GM19452 (cell line): ENCODE results near the gene ERBB2.

Experiments used
- ATAC-seq: cut with Tn5 transposase; IDR thresholded peaks from one replicate; pipeline ENCODE4 v1.9.1; 2021; ENCODE audit not compliant: unreplicated experiment

Gene ERBB2

GRCh38 chr17:39699818-39700147 lies at the start of gene ERBB2:
TSS of gene ERBB2 (plus strand) at chr17:39700064. CDS start at chr17:39700239, 175 bp downstream.
- no peak for ATAC-seq

GRCh38 chr17:39650121-39650579 lies 49.7 kb upstream of the ERBB2 start:
- no peak for ATAC-seq

DNA sequence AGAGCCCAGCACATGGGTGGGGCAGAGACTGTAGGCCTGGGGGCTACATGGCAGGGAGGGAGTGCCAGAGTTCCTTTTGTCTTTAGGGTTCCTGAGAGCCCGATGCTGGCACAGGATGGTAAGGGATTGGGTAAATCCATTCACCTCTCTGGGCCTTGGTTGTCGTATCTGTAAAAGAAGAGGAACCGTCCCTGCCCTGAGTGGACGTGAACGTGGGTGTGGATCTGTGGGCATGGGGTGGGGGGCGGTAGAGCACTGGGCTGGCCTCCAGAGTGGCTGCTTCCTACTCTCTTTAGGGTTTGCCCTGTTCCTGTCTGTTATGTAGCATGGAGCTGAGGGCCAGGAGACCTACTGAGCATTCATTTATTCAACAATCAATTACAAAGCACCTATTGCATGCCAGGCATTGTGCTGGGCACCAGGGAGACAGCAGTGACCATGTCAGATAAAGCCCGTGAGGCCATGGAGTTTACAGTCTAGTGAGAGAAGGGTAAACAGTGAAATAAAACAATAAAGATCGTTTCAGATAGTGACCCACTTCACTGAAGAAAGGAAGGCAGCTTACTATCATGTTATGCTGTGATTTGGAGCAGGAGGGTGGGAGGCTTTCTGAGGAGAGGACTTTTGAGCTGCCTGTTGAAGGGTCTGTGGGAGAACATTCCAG lies 47.8 kb upstream of the ERBB2 start:
- no peak for ATAC-seq

- no peak for ATAC-seq
Observed at GRCh38 chr17:39652587-39653315, 47.1 kb upstream of the ERBB2 start.

- no peak for ATAC-seq
Observed at GRCh38 chr17:39653316-39653661, 46.6 kb upstream of the ERBB2 start.

DNA sequence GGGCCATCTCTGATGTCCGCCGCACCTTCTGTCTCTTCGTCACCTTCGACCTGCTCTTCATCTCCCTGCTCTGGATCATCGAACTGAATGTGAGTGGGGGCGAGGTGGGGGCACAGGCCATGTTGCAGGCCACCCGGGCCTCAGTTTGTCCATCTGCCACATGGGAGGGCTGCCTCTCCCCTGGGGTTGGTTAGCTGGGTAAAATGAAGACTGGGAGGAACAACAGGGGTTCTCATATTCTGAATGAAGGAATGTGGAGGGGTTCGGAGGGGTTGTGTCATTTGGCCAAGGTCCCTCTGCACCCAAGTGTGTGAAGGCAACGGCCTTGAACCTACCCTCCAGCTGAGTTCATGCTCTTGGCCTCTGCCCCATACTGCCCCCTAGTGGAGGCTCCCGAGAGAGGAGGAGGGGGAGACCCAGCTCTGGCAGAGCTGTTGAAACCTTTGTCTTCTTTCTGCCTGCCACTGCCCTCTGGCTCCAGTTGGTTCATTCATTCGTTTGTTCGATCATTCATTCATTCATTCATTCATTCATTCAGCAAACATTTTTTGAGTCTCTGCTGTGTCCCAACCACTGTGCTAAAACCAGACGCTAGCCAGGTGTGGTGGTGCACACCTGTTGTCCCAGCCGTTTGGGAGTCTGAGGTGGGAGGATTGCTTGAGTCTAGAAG lies 46.1 kb upstream of the ERBB2 start:
- no peak for ATAC-seq

GRCh38 chr17:39655105-39655504 lies 44.8 kb upstream of the ERBB2 start:
- ATAC-seq = no peak

- no peak for ATAC-seq
Observed at GRCh38 chr17:39658346-39658745, 41.5 kb upstream of the ERBB2 start.

GRCh38 chr17:39658760-39659159 lies 41.1 kb upstream of the ERBB2 start:
- no peak for ATAC-seq

DNA sequence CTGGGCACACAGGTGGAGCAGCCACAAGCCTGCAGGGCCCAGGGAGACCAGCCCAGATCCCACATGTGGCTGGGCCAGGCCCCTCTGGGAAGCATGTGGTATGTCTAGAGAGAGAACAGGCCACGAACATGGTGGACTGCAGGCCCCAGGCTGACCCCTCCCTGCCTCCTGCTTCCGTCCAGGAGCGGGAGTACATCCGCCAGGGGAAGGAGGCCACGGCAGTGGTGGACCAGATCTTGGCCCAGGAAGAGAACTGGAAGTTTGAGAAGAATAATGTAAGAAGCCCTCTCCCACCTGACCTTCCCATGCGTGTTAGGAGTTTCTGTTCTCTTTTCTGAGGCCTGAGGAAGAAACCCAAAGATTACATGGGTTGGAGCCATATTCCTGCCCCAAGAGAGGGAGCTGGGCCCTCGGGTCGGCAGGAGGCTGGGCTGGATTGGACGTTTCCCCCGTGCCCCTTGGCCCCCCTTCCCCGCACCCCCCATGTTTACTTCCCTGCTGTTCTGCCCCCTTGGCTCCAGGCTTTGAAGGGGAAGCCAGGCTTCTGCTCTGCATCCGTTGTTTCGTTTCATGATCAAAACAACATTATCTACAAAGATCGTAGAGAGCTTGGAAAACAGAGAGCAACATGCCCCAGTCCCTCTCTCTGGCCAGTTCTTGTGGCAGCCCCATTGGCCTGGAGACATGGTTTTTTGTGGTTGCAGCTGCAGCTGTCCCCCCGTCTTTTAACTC lies 40.4 kb upstream of the ERBB2 start:
- ATAC-seq = no peak

DNA sequence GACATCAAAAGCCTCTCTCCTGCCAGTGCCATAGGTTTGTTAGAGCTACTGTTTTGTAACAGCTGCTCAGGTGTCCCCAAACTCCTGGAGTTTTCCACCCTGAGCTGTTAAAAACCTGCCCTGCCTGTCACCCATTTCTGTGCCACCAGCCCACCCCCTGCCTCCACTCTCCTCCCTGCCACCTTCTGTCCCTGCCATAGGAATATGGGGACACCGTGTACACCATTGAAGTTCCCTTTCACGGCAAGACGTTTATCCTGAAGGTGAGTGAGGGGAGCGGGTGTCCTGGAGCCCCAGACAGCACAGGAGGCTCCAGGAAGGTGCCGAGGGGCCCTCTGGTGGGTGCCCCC lies 39.9 kb upstream of the ERBB2 start:
- no peak for ATAC-seq

- no peak for ATAC-seq
Observed at GRCh38 chr17:39660397-39661385, 39.2 kb upstream of the ERBB2 start.

GRCh38 chr17:39661744-39662541 lies 37.9 kb upstream of the ERBB2 start:
- ATAC-seq = no peak

DNA sequence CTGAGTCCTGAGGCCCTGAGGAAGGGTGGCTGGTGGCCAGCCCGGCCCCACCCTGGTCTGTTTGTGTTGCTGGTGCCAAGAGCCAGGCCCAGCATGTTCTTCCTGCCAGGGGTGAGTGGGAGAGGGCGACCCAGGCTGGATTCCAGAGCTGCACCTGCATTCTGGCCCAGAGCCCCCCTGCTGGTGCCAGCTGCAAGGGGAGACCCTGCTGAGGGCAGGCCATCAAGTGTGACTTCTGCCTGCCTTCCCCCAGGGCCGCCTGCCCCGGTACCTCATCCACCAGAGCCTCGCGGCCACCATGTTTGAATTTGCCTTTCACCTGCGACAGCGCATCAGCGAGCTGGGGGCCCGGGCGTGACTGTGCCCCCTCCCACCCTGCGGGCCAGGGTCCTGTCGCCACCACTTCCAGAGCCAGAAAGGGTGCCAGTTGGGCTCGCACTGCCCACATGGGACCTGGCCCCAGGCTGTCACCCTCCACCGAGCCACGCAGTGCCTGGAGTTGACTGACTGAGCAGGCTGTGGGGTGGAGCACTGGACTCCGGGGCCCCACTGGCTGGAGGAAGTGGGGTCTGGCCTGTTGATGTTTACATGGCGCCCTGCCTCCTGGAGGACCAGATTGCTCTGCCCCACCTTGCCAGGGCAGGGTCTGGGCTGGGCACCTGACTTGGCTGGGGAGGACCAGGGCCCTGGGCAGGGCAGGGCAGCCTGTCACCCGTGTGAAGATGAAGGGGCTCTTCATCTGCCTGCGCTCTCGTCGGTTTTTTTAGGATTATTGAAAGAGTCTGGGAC lies 37.1 kb upstream of the ERBB2 start:
- ATAC-seq = no peak

GRCh38 chr17:39663340-39663687 lies 36.5 kb upstream of the ERBB2 start:
- no peak for ATAC-seq

DNA sequence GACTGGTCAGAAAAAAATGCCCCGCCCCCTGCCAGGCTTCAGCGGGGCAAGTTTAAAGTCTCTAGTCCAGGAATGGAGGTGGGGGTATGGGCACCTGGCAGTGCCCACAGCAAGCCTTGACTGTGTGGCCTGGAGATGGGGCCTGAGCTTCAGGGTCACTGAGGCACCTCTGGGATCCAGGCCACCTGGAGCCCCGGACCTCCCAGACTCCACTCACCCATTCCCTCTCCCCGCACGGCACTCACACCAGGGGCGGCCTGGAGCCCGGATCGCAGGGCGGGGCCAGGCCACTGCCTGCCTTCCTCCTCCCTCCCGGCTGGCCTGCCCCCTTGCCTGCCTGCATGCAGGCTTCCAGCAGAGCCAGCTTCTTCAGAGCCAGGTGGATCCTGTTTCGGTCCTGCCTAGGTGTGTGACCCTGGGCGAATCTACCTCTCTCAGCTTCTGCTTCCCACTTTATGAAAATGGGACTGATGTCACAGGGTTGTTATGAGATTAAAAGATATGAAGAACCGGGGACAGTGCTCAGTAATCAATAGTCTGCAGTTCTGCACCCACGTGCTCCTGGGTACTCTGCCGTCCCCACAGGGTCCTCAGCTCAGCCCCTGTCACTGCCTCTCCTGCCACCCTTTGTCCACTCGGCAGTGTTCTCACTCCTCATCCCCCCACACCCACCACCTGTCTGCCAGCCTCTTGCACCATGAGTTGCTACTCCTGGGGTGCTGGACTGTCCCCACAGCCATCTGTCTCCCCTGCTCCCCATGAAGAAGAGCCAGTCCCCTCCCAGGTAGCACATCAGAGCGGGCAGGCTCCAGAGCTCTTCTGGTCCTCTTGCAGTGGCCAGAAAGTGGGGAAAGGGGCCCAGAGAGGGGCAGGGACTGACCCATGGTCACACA lies 35.9 kb upstream of the ERBB2 start:
- no peak for ATAC-seq

DNA sequence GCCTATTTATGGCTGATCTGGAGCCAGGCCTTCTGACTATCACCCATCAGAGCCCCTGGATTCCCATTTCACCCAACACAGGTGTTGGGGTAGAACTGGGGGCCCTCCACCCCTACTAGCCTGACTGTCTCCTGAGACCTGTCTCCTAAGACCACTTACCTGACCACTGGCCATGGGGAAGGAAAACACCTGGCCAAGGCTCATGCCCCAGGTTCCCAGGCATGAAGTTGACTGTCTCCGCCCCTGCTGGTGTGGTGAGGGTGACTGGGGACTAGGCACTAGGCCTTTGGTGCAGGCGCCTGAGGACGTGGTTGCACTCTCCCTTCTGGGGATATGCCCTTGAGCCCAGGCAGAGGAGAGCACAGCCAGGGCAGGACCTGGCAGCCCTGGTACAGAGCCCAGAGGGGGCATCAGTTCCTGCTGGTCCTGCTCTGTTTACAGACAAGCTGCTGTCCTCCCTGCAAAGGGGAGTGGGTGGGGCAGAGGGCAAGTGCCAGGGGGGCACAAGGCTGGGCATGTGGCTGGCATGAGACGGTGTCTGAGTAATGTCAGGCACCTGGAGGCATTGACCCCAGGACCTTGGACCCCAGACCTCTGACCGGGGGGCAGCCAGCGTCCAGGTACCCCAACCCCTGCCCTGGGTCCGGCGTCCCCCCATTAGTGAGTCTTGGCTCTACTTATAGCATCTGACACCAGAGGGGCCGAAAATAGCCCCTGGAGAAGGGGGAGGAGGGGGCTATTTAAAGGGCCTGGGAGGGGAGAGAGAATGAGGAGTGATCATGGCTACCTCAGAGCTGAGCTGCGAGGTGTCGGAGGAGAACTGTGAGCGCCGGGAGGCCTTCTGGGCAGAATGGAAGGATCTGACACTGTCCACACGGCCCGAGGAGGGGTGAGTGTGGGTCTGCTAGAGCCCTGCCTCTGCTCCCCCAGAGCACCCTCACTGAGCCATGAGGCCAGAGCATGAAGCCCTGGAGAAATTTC lies 35.0 kb upstream of the ERBB2 start, which contains the start of gene TCAP:
Gene TCAP (plus strand): TSS at position 769 of the 981 bp plus-strand sequence. CDS start 11 bp downstream, at position 780.
- ATAC-seq = no peak
